ENCODE data around the gene DNAJC5. TPM values are rescaled to one million over a fixed set of nuclear protein-coding genes. Genes with fewer than 3 reads are reported as not detected.

DNAJC5 gene
- total RNA-seq, 1 experiment from 2014 or later: 44.9 TPM

- intact Hi-C loops (cut with micrococcal nuclease; ENCODE audit: unreplicated experiment): no loop called here
- no peak within 1 kb of the TSS for H3K4me3 ChIP-seq (ENCODE audit: low read depth, low read length, poor library complexity, severe bottlenecking)
- TF ChIP-seq EZH2 (IDR thresholded peaks at IDR 0.05; ENCODE audit: borderline replicate concordance, low read depth, low read length, poor library complexity, severe bottlenecking) (no peak), CTCF (conservative IDR thresholded peaks at IDR 0.05; ENCODE audit: low read depth, low read length) (no peak)
- H3K9me3 ChIP-seq (ENCODE audit: low read depth, low read length, poor library complexity, severe bottlenecking): no peaks in the 10 kb centered on the region
- peaks cover 11% of the 10 kb centered on the region for H3K4me1 ChIP-seq (ENCODE audit: insufficient read depth, low read length, poor library complexity, severe bottlenecking)
- no TSS peak for BruUV-seq (replicated peaks)
- H3K27me3 ChIP-seq (replicated peaks; ENCODE audit: insufficient read depth, low read depth, low read length, poor library complexity): no peaks in the 10 kb centered on the region
- ChIA-PET POLR2A (ENCODE audit: low non-redundant PET) (interaction anchor here (0.7 kb wide), 1 partner anchor 239 kb away, joined by 3 read pairs; no protein-coding TSS in a partner anchor), CTCF (no interaction called here)
- no peak for DNase-seq (ENCODE audit: low spot score)
- no peak within 1 kb of the TSS for H3K27ac ChIP-seq (ENCODE audit: low read depth, low read length, poor library complexity, severe bottlenecking)
- no peaks in the 10 kb centered on the region for H3K36me3 ChIP-seq (ENCODE audit: insufficient read depth, low read length, poor library complexity, severe bottlenecking)
Measured at GRCh38 chr20:63861365-63861934, 33.5 kb upstream of the DNAJC5 start, which contains the start of gene ABHD16B. ABHD16B (plus strand) TSS chr20:63861498; CDS start chr20:63861541, 43 bp downstream.

GRCh38 chr20:63861981-63862901, 32.7 kb upstream of the DNAJC5 start:
- ChIA-PET CTCF (no interaction called here), POLR2A (ENCODE audit: low non-redundant PET) (interaction anchor here (0.7 kb wide), 1 partner anchor 240 kb away, joined by 3 read pairs; no protein-coding TSS in a partner anchor)
- no peak overlapping the region for H3K4me3 ChIP-seq (ENCODE audit: low read depth, low read length, poor library complexity, severe bottlenecking)
- H3K27me3 ChIP-seq (replicated peaks; ENCODE audit: insufficient read depth, low read depth, low read length, poor library complexity): no peaks in the 10 kb centered on the region
- H3K27ac ChIP-seq (ENCODE audit: low read depth, low read length, poor library complexity, severe bottlenecking): no peak overlapping the region
- no peak for DNase-seq (ENCODE audit: low spot score)
- H3K9me3 ChIP-seq (ENCODE audit: low read depth, low read length, poor library complexity, severe bottlenecking): no peaks in the 10 kb centered on the region
- no peaks in the 10 kb centered on the region for H3K36me3 ChIP-seq (ENCODE audit: insufficient read depth, low read length, poor library complexity, severe bottlenecking)
- intact Hi-C loops (cut with micrococcal nuclease; ENCODE audit: unreplicated experiment): no loop called here
- no peak for TF ChIP-seq EZH2 (IDR thresholded peaks at IDR 0.05; ENCODE audit: borderline replicate concordance, low read depth, low read length, poor library complexity, severe bottlenecking)
- no peak for TF ChIP-seq CTCF (conservative IDR thresholded peaks at IDR 0.05; ENCODE audit: low read depth, low read length)
- BruUV-seq (replicated peaks): no TSS peak
- peaks cover 11% of the 10 kb centered on the region for H3K4me1 ChIP-seq (ENCODE audit: insufficient read depth, low read length, poor library complexity, severe bottlenecking)

- Histone ChIP-seq H3K36me3 (ENCODE audit: insufficient read depth, low read length, poor library complexity, severe bottlenecking) (no peaks in the 10 kb centered on the region), H3K9me3 (ENCODE audit: low read depth, low read length, poor library complexity, severe bottlenecking) (no peaks in the 10 kb centered on the region), H3K27me3 (replicated peaks; ENCODE audit: insufficient read depth, low read depth, low read length, poor library complexity) (no peaks in the 10 kb centered on the region), H3K4me3 (ENCODE audit: low read depth, low read length, poor library complexity, severe bottlenecking) (peak overlapping the region; percentile 88), H3K27ac (ENCODE audit: low read depth, low read length, poor library complexity, severe bottlenecking) (peak overlapping the region; percentile 92), H3K4me1 (ENCODE audit: insufficient read depth, low read length, poor library complexity, severe bottlenecking) (peaks cover 7% of the 10 kb centered on the region)
- DNase-seq (ENCODE audit: low spot score): no peak
- intact Hi-C loops (cut with micrococcal nuclease; ENCODE audit: unreplicated experiment): no loop called here
- no TSS peak for BruUV-seq (replicated peaks)
- ChIA-PET CTCF (no interaction called here), POLR2A (ENCODE audit: low non-redundant PET) (no interaction called here)
- TF ChIP-seq CTCF (conservative IDR thresholded peaks at IDR 0.05; ENCODE audit: low read depth, low read length) (no peak), EZH2 (IDR thresholded peaks at IDR 0.05; ENCODE audit: borderline replicate concordance, low read depth, low read length, poor library complexity, severe bottlenecking) (no peak)
Measured at GRCh38 chr20:63863021-63863797, 31.7 kb upstream of the DNAJC5 start.

Data from A673 (cell line).